Adipocyte (in vitro differentiated cells): ENCODE results near the gene NFATC2.
A peak's percentile ranks its signal among the peaks of the same experiment; 100 is the strongest.

Experiments
- DNase-seq: peaks from one replicate; pipeline ENCODE4 v3.0.0-alpha.2; 2015; ENCODE audit warnings: low read depth
- H3K27me3 ChIP-seq: replicated peaks from 2 replicates; pipeline ENCODE4 v1.7.0; 2013; ENCODE audit warnings: mild to moderate bottlenecking, low read length, moderate library complexity; ENCODE audit not compliant: control insufficient read depth, insufficient read depth
- H3K36me3 ChIP-seq: 2 replicates; pipeline ENCODE4 v1.7.0; 2013; ENCODE audit warnings: low read length, mild to moderate bottlenecking, moderate library complexity; ENCODE audit not compliant: control insufficient read depth, insufficient read depth, severe bottlenecking
- H3K4me1 ChIP-seq: 2 replicates; pipeline ENCODE4 v1.7.0; 2013; ENCODE audit warnings: mild to moderate bottlenecking, low read length, moderate library complexity; ENCODE audit not compliant: control insufficient read depth, insufficient read depth
- H3K4me3 ChIP-seq: 2 replicates; pipeline ENCODE4 v1.7.0; 2013; ENCODE audit warnings: mild to moderate bottlenecking, low read length, moderate library complexity
- H3K9ac ChIP-seq: 2 replicates; pipeline ENCODE4 v1.7.0; 2013; ENCODE audit warnings: mild to moderate bottlenecking, low read length, moderate library complexity
- H3K9me3 ChIP-seq: 2 replicates; pipeline ENCODE4 v1.7.0; 2013; ENCODE audit warnings: mild to moderate bottlenecking, low read length, moderate library complexity; ENCODE audit not compliant: control insufficient read depth

The NFATC2 gene

DNA sequence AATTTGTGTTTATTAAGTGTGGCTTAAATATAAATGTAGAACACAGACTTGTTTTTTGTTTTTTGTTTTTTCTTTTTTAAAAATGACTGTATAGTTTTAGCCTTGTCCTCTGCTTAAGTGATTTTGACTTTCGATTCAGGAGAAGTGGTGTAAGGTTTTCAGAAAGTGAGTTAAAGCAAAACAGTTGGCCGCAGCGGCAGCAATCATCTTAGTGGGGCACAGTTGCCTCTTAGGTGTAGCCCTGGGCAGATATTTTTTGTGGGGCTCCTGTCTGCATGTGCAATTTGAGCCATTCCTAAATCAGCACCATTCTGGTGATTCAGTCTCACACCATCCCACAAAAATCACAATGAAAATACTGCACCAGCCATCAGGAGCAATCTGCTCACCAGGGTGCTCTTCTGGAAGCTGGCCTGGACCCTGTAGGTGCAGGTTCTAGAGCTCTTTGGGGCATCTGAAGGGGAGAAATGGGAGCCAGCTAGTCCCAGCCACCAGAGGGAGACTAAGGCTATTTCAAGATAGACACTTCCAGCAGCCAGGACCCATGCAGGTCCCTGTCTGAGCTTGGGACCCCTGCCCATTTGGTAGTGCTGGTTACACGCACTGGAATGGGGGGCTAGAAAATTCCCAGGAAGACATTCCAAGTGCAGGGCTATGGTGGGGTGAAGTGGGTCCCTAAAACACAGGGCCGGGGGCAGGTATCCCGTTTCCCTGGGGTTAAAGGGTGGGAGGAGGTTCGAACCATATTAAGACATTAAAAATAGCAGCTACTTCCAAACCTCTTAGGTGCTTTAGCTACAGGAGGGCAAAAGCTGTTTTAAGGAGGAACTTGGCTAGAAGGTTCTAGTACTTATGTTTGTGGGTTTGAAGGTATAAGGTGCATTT lies 156.6 kb downstream of the NFATC2 start:
- Histone ChIP-seq H3K27me3 (peaks cover 4% of the 10 kb centered on the region), H3K9me3 (no peaks in the 10 kb centered on the region), H3K4me3 (no peak overlapping the region), H3K36me3 (no peaks in the 10 kb centered on the region), H3K9ac (no peak overlapping the region), H3K4me1 (peaks cover 5% of the 10 kb centered on the region)
- peak; percentile 74 for DNase-seq

DNA sequence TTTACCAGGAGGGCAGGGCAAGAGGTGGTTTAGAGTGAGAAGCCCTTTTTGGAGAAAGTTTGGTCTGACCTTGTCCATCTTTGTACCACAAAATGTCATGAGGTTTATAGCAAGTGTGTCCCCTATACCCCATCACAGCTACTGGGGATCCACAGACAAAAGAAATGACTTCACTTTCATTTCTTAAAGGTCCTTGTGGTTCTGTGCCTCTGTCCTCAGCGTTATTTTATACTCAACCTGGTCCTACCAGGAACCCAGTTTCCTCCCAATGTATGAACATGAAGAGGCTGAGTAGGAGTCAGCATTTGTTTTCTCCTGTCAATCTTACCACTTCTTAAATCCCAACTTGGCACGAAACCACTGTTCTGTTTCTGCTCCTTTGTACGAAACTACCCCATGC lies 157.6 kb downstream of the NFATC2 start:
- Histone ChIP-seq H3K4me1 (peaks cover 5% of the 10 kb centered on the region), H3K9ac (no peak overlapping the region)

DNA sequence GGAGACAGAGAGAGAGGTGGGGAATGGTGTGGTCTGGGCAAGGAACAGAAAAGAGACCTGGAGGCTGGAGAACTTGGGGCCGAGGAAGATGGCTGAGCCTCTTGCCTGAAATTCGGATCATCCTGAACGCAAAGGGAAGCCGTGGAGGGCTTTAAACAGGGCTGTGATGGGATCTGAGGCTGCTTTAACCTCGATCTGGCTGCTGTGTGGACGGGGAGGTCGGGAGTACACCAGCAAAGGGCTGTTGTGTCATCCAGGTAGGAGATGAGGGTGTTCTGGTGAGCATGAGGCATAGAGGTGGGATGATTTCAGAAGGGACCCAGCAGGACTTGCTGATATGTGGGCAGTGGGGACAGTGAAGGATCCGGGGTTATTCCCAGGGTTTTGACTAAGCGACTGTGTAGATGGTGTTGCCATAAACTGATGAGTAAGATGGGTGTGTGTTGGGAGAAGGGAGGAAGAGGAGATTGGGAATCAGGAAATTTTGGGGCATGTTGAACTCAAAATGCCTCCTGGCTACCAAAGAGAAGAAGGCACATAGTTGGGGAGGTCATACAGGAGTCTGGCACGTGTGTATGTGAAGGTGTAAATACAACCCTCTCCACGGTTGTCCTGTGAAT lies 158.5 kb downstream of the NFATC2 start:
- DNase-seq: no peak
- Histone ChIP-seq H3K9ac (no peak overlapping the region), H3K4me3 (no peak overlapping the region), H3K36me3 (no peaks in the 10 kb centered on the region), H3K4me1 (peaks cover 5% of the 10 kb centered on the region), H3K27me3 (peaks cover 4% of the 10 kb centered on the region), H3K9me3 (no peaks in the 10 kb centered on the region)

More for the DNA sequence above, 157.6 kb downstream of the NFATC2 start:
- DNase-seq: no peak
- no peak overlapping the region for H3K4me3 ChIP-seq
- H3K27me3 ChIP-seq: peaks cover 4% of the 10 kb centered on the region
- no peaks in the 10 kb centered on the region for H3K9me3 ChIP-seq
- no peaks in the 10 kb centered on the region for H3K36me3 ChIP-seq

DNA sequence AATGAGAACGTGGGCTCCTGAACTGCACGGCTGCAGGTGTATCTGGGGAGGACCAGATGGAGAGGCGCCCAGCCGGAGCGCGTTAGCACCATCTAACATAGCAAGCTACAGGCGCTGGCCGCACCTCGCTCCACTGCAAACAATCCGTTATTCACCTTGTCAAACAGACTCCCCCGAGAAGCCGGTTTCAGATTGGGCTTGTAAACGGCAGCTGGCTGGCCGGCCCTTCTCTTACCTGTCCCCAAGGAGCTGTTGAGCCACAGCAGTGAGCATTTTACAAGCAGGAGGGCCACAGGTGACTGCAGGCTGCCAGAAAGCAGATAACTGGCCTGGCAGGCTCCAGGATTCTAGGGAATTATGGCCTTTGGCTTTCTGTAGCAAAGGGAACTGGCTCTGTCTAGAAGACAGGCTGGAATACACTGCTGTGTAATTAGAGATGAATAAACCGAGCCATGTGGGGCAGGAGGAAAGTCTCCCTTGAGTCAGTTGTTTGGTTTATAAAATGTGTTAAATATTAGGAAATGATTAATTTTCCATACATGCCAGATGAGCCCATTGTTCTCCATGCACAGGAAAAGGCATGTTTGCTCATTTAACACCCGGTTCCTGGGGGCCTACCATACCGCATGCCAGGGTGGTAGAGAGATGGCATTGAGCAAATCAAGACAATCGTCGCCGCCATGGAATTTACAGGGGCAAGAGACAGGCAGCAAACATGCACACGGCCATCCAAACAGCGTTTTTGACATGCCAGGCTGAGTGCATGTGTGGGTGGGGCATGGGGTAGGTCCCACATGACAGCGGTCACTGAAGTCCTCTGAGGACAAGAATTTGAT lies 159.3 kb downstream of the NFATC2 start:
- Histone ChIP-seq H3K36me3 (no peaks in the 10 kb centered on the region), H3K4me1 (no peaks in the 10 kb centered on the region), H3K9me3 (no peaks in the 10 kb centered on the region), H3K9ac (no peak overlapping the region), H3K4me3 (no peak overlapping the region), H3K27me3 (peaks cover 4% of the 10 kb centered on the region)
- no peak for DNase-seq

DNA sequence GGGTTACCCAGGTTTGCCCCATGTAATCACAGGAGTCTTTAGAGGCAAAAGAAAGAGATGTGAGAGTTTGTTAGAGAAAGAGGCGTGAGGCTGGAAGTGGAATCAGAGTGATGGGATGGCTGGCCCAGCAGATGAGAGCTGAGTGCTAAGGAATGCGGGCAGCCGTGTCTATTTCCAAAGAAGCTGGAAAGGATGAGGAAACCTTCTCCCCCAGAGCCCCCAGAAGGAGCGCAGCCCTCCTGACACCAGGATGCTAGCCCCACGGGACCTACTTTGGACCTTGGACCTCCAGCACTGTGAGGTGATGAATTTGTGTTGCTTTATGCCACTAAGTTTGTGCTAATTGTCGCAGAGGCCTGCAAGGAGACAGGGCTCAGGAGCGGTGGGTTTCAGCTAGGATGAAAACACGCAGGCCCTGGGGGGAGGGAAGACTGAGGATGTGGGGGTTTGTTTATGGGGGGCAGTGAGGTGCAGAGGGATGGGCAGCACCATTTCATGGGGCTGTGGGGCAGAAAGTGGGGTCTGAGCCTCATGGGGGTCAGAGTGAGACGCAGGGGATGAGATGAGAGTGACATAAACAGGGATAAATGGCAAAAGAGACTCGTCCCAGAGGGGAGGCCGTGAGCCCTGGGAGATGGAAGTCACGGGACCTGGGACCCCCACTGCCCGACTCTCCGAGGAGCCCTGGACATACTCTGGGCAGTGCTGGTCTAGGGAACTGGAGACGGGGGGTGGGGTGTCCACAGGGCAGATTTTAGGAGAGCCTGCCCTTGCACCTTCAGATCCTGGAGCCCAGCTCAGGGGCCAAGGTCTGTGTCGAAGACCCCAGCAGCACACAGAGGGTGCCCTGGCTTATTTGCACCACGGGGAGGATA lies 160.2 kb downstream of the NFATC2 start:
- H3K27me3 ChIP-seq: peaks cover 7% of the 10 kb centered on the region
- H3K4me3 ChIP-seq: no peak overlapping the region
- H3K4me1 ChIP-seq: no peaks in the 10 kb centered on the region
- no peak for DNase-seq
- no peak overlapping the region for H3K9ac ChIP-seq
- no peaks in the 10 kb centered on the region for H3K9me3 ChIP-seq
- H3K36me3 ChIP-seq: no peaks in the 10 kb centered on the region

DNA sequence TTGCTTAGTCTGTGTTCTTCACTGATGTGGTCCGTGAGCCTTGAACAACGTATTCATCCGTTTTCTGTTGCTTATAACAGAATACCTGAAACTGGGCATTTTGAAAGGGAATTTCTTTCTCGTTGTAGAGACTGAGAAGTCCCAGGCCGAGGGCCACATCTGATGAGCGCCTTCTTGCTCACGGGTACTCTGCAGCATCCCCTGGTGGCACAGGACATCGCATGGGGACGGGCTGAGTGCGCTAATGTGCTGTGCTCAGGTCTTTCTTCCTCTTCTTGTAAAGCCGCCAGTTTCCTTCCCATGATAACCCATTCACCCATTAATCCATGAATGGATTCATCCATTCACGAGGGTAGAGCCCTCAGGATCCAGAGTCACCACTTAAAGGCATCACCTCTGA lies 161.0 kb downstream of the NFATC2 start:
- Histone ChIP-seq H3K9me3 (no peaks in the 10 kb centered on the region), H3K9ac (no peak overlapping the region), H3K36me3 (no peaks in the 10 kb centered on the region), H3K4me1 (no peaks in the 10 kb centered on the region), H3K4me3 (no peak overlapping the region), H3K27me3 (peaks cover 7% of the 10 kb centered on the region)
- no peak for DNase-seq

DNA sequence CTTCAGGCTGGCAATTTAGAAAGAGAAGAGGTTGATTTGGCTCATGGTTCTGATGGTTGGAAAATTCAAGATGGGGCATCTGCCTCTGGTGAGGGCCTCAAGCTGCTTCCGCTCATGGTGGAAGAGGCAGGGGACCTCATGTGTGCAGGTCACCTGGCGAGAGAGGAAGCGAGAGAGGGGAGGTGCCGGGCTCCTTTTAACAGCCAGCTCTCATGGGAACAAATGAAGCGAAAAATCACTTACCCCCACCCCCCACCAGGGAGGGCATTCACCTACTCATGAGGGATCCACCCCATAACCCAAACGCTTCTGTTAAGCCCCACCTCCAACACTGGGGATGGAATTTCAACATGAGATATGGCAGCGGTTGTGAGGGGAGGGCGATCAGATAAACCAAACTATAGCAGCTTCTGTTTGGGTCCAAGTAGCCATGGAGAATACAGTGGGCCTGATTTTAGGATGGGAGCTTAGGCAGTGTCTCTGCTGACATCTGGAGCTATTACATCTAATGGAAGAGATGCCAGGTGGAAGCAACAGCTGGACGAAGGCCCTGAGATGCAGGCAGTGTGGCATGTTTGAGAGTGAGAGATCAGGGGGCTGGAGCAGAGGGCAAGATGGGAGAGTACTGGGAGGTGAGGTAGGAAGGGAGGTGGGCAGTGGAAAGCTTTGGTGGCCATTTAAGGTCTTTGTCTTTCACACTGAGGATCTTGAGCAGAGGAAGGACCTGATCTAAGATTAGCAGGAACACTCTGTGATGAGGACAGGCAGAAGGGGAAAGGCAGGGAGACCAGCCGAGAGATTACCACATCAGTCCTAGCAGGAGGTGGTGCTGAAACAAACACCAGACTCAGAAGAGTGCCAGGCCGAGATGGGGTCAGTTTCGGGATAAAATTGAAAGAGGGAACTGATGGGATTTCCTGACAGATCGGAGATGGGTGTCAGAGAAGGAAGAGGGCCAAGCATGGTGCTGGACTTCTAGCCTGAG lies 161.8 kb downstream of the NFATC2 start:
- Histone ChIP-seq H3K36me3 (no peaks in the 10 kb centered on the region), H3K4me1 (no peaks in the 10 kb centered on the region), H3K9ac (no peak overlapping the region), H3K4me3 (no peak overlapping the region), H3K27me3 (peaks cover 7% of the 10 kb centered on the region), H3K9me3 (no peaks in the 10 kb centered on the region)
- no peak for DNase-seq

DNA sequence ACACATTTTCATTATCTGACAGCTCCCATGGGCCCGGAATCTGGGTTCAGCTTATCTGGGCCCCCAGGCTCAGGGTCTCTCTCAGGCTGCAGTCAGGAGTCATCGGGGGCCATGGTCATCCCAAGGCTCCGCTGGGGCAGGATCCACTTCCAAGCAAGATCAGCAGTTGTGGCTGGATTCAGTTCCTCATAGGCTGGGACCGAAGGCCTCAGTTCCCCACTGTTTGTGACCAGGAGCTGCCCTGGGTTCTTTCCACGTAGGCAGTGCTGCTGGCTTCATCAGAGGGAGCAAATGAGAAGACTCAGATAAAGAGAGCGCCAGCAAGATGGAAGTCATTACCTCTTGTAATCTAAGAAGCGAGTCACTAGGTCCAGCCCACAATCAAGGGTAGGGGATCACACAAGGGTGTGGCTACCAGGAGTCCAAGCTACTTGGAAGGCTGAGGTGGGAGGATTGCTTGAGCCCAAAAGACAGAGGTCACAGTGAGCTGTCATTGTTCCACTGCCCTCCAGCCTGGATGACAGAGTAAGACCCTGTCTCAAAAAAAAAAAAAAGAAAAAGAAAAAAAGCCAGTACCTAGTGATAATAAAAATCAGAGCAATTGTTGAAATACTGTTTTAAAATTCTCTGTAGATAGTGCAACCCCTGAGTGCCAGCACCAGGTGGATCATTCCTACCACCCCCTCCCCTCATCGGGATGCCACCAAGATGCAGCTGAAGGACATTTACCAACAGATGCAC lies 162.7 kb downstream of the NFATC2 start:
- no peaks in the 10 kb centered on the region for H3K36me3 ChIP-seq
- H3K4me3 ChIP-seq: no peak overlapping the region
- no peak for DNase-seq
- H3K4me1 ChIP-seq: no peaks in the 10 kb centered on the region
- peaks cover 7% of the 10 kb centered on the region for H3K27me3 ChIP-seq
- no peaks in the 10 kb centered on the region for H3K9me3 ChIP-seq
- no peak overlapping the region for H3K9ac ChIP-seq

DNA sequence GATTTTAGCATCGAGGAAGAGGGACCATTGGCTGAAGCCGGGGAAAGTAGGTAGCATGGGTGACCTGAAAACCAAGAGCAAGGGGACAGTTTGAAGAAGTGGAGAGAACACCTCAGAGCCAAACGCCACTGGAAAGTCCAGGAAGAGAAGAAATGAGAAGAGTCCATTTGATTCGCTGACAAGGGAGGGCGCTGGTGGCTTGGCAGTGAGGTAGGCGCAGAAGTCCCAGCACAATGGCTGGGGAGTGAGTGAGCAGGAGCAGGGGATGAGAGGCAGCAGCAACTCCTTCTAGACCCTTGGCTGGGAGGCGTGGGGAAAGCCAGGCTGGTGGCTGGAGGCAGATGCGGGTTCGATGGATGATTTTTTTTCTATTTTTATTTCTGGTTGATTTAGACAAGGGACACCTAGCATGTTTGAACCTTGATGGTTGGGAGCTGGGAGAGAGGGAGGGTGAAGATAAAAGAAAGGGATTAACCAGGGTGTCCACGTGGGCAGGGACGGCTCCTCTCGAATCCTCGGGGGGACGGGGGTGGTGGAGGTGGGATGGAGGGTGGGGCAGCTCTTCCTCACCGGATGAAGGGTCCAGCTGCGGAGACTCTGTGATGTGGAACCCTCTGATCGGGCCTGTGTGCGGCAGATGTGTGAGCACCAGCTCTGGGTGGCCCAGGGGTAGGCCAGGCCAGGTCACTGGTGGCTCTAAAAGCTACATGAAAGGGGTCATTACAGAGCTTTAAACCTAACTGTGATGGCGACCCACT lies 164.2 kb downstream of the NFATC2 start:
- peaks cover 12% of the 10 kb centered on the region for H3K27me3 ChIP-seq
- no peaks in the 10 kb centered on the region for H3K36me3 ChIP-seq
- H3K9me3 ChIP-seq: no peaks in the 10 kb centered on the region
- H3K4me1 ChIP-seq: no peaks in the 10 kb centered on the region
- no peak overlapping the region for H3K4me3 ChIP-seq
- H3K9ac ChIP-seq: no peak overlapping the region
- no peak for DNase-seq
